ENCODE data around the gene AOAH. TPM values are rescaled to one million over a fixed set of nuclear protein-coding genes. Genes with fewer than 3 reads are reported as not detected.

AOAH gene
- total and polyA plus RNA-seq, 2 of the 13 experiments (the other 11 are each of a cell fraction or from before 2014, with no cell fraction given) = not detected

DNA sequence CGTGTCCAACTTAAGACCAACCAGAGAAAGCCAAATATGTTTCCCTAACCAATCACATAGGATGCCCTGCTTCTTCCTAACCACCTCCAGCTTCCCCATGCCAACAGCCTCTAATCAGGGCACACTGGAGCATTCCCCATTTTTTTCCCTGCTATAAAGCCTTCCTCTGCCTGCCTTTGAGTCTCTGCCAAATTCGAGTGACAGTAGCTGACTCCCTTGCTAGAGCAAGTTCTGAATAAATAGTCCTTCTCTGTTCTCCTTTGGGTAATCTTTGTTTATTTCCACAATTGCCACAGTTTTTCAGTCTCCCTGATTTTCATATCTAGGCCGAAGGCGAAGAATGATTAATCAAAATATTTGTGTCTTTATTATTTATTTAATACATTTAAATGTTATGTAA lies 238.0 kb downstream of the AOAH start:
- ChIA-PET POLR2A (no interaction called here), CTCF (ENCODE audit: low intra/inter-chr PET ratio, low total read pairs) (no interaction called here)
- H3K4me2 ChIP-seq (ENCODE audit: low read depth, low read length) = no peak overlapping the region
- no TSS peak for BruUV-seq (replicated peaks)
- H3K4me1 ChIP-seq (ENCODE audit: insufficient read depth, low read length) = no peaks in the 10 kb centered on the region
- no peaks in the 10 kb centered on the region for H3K27me3 ChIP-seq (ENCODE audit: control insufficient read depth in 1 of 2, insufficient read depth in 2 of 2, low read length in 2 of 2)
- in situ Hi-C loops (cut with HindIII; ENCODE audit: extremely low pct_ligation_motif_present, low pct_unique_long_range_greater_than_20kb) (loop anchor here (5.0 kb wide), 2 partner anchors 186 to 716 kb away; no protein-coding TSS in a partner anchor), intact Hi-C loops (cut with micrococcal nuclease; ENCODE audit: unreplicated experiment) (loop anchor here (5.0 kb wide), 1 partner anchor 486 kb away; no protein-coding TSS in a partner anchor)
- H3K9ac ChIP-seq (ENCODE audit: insufficient read depth, low read depth, low read length) = no peak overlapping the region
- H3K4me3 ChIP-seq (replicated peaks in 1 of 3; ENCODE audit: insufficient read depth in 1 of 3, low read depth in 2 of 3, low read length in 3 of 3) = no peak overlapping the region
- no peak for ATAC-seq
- no peak overlapping the region for H3K27ac ChIP-seq (ENCODE audit: extremely low read length, insufficient read depth, low read length)
- TF ChIP-seq SMYD3 (CRISPR knock-in tag; IDR thresholded peaks at IDR 0.05) = no peak
- TF ChIP-seq U2AF2 (IDR thresholded peaks at IDR 0.05; ENCODE audit: low read depth, low read length) = no peak
- TF ChIP-seq SAFB2 (CRISPR knock-in tag; IDR thresholded peaks at IDR 0.05; ENCODE audit: borderline replicate concordance, low read depth) = no peak
- TF ChIP-seq NFRKB (IDR thresholded peaks at IDR 0.05) = no peak
- WGBS (ENCODE audit: low lambda C conversion rate) = 8% methylated on average over 4 of the region's 4 CpGs
- DNase-seq (ENCODE audit: low spot score) = no peak
- no peaks in the 10 kb centered on the region for H3K9me3 ChIP-seq (ENCODE audit: low read length)
- no peaks in the 10 kb centered on the region for H3K36me3 ChIP-seq (replicated peaks in 1 of 2; ENCODE audit: control insufficient read depth in 1 of 2, insufficient read depth in 2 of 2, low read length in 2 of 2)
- no peak for FAIRE-seq
- no peaks in the 10 kb centered on the region for H3K79me2 ChIP-seq (ENCODE audit: insufficient read depth, low read length)
- no peak overlapping the region for H2AFZ ChIP-seq (ENCODE audit: low read length)
- no peaks in the 10 kb centered on the region for H4K20me1 ChIP-seq (ENCODE audit: insufficient read depth, low read length)

DNA sequence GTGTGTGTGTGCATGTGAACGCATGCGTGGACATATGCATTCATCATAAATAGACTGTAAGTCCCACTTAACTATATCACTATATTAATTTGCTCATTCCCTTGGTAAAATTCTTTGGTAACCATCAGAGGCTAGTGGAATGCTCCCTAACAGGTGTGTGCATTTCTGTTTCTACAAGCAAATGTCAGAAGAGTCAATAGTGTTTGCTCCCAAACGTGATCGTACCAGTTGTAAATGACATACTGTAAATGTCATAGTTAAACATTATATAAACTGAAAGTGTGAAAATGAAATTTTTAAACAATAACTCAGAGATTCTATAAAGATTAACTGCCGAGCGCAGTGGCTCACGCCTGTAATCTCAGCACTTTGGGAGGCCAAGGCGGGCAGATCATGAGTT lies 240.0 kb downstream of the AOAH start:
- Histone ChIP-seq H3K79me2 (ENCODE audit: insufficient read depth, low read length) (no peaks in the 10 kb centered on the region), H3K36me3 (replicated peaks in 1 of 2; ENCODE audit: control insufficient read depth in 1 of 2, insufficient read depth in 2 of 2, low read length in 2 of 2) (no peaks in the 10 kb centered on the region), H3K4me2 (ENCODE audit: low read depth, low read length) (no peak overlapping the region), H2AFZ (ENCODE audit: low read length) (no peak overlapping the region), H3K4me3 (replicated peaks in 1 of 3; ENCODE audit: insufficient read depth in 1 of 3, low read depth in 2 of 3, low read length in 3 of 3) (no peak overlapping the region), H3K9ac (ENCODE audit: insufficient read depth, low read depth, low read length) (no peak overlapping the region), H3K9me3 (ENCODE audit: low read length) (no peaks in the 10 kb centered on the region), H3K4me1 (ENCODE audit: insufficient read depth, low read length) (no peaks in the 10 kb centered on the region), H4K20me1 (ENCODE audit: insufficient read depth, low read length) (no peaks in the 10 kb centered on the region), H3K27me3 (ENCODE audit: control insufficient read depth in 1 of 2, insufficient read depth in 2 of 2, low read length in 2 of 2) (no peaks in the 10 kb centered on the region), H3K27ac (ENCODE audit: extremely low read length, insufficient read depth, low read length) (no peak overlapping the region)
- DNase-seq (ENCODE audit: low spot score) (no peak), ATAC-seq (no peak), FAIRE-seq (no peak)
- in situ Hi-C loops (cut with HindIII; ENCODE audit: extremely low pct_ligation_motif_present, low pct_unique_long_range_greater_than_20kb) = no loop called here
- CTCF ChIA-PET (ENCODE audit: low intra/inter-chr PET ratio, low total read pairs) = interaction anchor here (1.4 kb wide), 1 partner anchor 717 kb away, joined by 3 read pairs; no protein-coding TSS in a partner anchor
- intact Hi-C loops (cut with micrococcal nuclease; ENCODE audit: unreplicated experiment) = no loop called here
- 35% methylated on average over 8 of the region's 8 CpGs for WGBS (ENCODE audit: low lambda C conversion rate)
- POLR2A ChIA-PET = no interaction called here
- BruUV-seq (replicated peaks) = no TSS peak
- TF ChIP-seq, protein P1, sequence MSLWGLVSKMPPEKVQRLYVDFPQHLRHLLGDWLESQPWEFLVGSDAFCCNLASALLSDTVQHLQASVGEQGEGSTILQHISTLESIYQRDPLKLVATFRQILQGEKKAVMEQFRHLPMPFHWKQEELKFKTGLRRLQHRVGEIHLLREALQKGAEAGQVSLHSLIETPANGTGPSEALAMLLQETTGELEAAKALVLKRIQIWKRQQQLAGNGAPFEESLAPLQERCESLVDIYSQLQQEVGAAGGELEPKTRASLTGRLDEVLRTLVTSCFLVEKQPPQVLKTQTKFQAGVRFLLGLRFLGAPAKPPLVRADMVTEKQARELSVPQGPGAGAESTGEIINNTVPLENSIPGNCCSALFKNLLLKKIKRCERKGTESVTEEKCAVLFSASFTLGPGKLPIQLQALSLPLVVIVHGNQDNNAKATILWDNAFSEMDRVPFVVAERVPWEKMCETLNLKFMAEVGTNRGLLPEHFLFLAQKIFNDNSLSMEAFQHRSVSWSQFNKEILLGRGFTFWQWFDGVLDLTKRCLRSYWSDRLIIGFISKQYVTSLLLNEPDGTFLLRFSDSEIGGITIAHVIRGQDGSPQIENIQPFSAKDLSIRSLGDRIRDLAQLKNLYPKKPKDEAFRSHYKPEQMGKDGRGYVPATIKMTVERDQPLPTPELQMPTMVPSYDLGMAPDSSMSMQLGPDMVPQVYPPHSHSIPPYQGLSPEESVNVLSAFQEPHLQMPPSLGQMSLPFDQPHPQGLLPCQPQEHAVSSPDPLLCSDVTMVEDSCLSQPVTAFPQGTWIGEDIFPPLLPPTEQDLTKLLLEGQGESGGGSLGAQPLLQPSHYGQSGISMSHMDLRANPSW (CRISPR knock-in tag; IDR thresholded peaks at IDR 0.05; ENCODE audit: borderline replicate concordance) = no peak
- TF ChIP-seq ZNF3 (CRISPR knock-in tag; IDR thresholded peaks at IDR 0.05) (no peak), MLLT10 (CRISPR knock-in tag; IDR thresholded peaks at IDR 0.05) (no peak), PTBP1 (IDR thresholded peaks at IDR 0.05; ENCODE audit: low read depth, low read length, poor library complexity, severe bottlenecking) (no peak), MZF1 (CRISPR knock-in tag; IDR thresholded peaks at IDR 0.05; ENCODE audit: borderline replicate concordance) (no peak), ZNF557 (CRISPR knock-in tag; IDR thresholded peaks at IDR 0.05) (no peak), MTF2 (CRISPR knock-in tag; IDR thresholded peaks at IDR 0.05; ENCODE audit: borderline replicate concordance) (no peak), ZNF121 (CRISPR knock-in tag; IDR thresholded peaks at IDR 0.05) (no peak)
- TF ChIP-seq, protein P2, sequence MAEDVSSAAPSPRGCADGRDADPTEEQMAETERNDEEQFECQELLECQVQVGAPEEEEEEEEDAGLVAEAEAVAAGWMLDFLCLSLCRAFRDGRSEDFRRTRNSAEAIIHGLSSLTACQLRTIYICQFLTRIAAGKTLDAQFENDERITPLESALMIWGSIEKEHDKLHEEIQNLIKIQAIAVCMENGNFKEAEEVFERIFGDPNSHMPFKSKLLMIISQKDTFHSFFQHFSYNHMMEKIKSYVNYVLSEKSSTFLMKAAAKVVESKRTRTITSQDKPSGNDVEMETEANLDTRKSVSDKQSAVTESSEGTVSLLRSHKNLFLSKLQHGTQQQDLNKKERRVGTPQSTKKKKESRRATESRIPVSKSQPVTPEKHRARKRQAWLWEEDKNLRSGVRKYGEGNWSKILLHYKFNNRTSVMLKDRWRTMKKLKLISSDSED (CRISPR knock-in tag; IDR thresholded peaks at IDR 0.05) = no peak
- TF ChIP-seq, protein P3, sequence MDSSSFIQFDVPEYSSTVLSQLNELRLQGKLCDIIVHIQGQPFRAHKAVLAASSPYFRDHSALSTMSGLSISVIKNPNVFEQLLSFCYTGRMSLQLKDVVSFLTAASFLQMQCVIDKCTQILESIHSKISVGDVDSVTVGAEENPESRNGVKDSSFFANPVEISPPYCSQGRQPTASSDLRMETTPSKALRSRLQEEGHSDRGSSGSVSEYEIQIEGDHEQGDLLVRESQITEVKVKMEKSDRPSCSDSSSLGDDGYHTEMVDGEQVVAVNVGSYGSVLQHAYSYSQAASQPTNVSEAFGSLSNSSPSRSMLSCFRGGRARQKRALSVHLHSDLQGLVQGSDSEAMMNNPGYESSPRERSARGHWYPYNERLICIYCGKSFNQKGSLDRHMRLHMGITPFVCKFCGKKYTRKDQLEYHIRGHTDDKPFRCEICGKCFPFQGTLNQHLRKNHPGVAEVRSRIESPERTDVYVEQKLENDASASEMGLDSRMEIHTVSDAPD (CRISPR knock-in tag; IDR thresholded peaks at IDR 0.05) = no peak

Measured in HepG2 (cell line).